CMK (cell line): ENCODE data around the gene PDPN.

ENCODE experiments used
- DNase-seq: peaks from one replicate; pipeline ENCODE4 v3.0.0-alpha.2; 2010; ENCODE audit warnings: low read depth

Gene PDPN

GRCh38 chr1:13617773-13618172 lies 34.1 kb downstream of the PDPN start:
- no peak for DNase-seq

DNA sequence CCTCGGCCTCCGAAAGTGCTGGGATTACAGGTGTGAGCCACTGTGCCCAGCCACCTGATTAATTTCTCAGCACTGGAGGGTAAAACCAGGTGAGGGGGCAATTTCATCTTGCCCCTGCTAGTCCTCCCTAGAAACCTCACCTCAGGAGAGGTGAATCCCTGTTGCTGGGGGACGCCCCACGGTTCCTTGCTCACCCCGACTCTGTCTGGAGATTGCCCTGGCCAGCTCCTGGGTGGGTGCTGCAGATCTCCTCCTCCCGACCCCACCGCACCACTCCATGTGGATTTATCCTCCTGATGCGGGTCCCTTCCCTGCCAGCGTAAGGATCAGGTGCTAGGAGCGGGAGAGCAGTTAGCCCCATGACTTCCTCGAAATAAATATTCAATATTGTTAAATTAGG lies 34.9 kb downstream of the PDPN start:
- DNase-seq = no peak

- no peak for DNase-seq
These were observed 36.3 kb downstream of the PDPN start for GRCh38 chr1:13619909-13620308.

- DNase-seq = no peak
These were observed 37.2 kb downstream of the PDPN start for GRCh38 chr1:13620825-13621224.

DNA sequence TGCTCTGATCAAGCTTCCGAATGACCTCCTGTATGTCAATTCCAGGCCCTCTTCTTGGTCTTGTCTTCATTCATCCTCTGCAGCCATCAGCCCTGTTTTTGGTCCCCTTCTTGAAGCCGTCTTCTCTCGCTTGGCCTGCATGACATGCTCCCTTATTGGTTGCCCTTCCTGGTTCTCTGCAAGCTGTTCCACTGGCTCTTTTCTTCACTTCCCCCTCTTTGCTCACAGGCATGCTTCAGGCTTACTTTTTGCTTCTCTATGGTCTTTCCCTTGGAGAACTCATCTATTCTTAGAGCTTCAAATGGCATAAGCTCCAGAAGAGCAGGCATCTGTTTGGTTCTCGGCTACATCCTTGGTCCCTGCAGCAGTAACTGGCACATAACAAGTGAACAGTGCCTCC lies 38.8 kb downstream of the PDPN start:
- DNase-seq = no peak

DNA sequence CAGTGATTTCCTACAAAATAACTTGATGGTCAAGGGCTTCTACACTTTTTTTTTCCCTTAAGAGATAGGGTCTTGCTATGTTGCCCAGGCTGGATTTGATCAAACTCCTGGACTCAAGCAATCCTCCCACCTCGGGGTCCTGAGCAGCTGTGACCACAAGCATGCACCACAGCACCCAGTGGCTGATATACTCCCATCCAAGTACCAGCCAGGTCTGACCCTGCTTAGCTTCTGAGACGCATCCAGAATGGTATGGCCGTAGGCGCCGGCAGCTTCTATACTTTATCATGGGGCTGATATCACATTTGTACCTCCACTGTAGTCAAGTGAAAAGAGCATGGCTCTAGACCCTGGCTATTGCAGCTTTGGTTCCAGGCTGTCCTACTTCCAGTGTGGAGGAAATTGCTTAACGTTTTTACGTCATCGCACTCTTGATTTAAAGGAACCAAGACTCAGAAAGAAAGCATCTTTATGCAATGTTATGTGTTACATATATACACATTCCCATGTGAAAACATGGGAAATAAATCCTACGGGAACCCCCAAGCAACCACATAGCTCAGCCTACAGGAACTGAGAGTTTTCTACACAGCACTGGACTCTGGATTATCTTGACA lies 39.5 kb downstream of the PDPN start:
- no peak for DNase-seq

- no peak for DNase-seq
These were observed 40.9 kb downstream of the PDPN start for GRCh38 chr1:13624526-13624925.

DNA sequence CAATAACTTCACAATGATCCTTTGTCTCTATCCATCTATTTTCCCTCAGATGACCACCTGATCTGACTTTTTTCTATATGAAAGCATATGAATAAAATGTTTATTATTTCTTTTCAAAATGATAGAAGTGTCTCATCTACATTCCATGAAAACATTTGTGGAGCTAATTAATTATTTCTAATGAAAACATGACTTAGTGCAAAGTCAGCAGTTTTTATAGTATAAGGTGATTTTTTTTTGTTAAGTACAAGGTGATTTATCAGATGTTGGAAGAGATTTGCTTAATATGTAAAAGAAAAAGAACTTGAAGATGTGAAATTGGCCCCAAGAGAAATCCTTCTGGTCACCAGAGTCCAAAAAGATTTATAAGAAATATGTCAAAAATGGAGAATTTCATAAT lies 43.5 kb downstream of the PDPN start:
- DNase-seq = no peak

DNA sequence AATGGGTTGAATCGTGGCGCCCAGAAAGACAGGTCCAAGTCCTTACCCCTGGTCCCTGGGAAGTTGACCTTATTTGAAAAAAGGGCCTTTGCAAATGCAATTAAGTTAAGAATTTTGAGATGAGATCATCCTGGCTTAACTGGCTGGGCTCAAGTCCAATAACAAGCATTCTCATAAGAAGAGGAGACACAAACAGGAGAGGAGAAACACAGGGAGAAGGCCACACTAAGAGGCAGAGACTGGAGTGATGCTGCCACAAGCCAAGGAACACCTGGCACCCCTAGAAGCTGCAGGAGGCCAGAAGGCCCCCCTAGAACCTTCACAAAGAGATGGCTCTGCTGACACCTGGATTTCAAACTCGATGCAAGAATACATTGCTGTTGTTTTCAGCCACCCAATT lies 44.6 kb downstream of the PDPN start:
- no peak for DNase-seq

DNA sequence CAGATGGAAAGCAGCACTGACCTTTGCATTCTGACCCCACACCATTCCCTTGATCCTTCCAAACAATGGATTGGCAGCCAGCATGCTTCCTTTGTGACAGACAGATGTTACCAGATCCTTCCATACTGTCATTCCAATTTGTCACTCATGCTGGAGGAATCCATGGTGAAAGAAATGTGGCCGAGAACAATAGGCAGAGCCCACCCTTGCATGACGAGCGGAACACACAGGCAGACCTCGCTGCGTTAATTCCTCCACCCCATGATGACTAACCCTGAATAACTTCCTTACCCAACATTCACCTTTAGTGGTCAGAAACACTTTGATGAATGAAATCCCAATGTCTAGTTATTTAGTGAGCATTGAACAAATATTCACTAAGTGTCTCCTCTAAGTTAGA lies 45.1 kb downstream of the PDPN start:
- no peak for DNase-seq

GRCh38 chr1:13642306-13643004 lies 58.8 kb downstream of the PDPN start:
- no peak for DNase-seq

GRCh38 chr1:13643017-13643416 lies 59.4 kb downstream of the PDPN start:
- DNase-seq = no peak

DNA sequence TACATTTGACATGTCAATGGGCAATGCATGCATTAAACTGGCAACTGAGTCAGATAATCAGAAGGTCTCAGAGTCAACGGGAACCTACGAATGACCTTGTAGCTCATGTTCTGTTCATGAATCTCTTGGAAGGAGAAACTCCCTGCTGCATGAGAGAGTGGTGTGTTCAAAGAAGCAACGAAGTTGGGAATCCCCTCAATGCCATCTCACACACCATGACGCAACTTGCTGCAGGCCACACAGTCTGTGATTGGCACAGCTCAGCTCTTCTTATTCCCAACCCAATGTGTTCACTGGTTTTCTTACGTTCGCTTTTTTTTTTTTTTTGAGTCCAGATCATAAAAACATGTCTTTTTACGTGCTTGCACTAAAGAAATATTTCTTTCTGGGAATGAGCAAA lies 62.9 kb downstream of the PDPN start:
- no peak for DNase-seq

GRCh38 chr1:13651279-13651678 lies 67.6 kb downstream of the PDPN start:
- DNase-seq = no peak

DNA sequence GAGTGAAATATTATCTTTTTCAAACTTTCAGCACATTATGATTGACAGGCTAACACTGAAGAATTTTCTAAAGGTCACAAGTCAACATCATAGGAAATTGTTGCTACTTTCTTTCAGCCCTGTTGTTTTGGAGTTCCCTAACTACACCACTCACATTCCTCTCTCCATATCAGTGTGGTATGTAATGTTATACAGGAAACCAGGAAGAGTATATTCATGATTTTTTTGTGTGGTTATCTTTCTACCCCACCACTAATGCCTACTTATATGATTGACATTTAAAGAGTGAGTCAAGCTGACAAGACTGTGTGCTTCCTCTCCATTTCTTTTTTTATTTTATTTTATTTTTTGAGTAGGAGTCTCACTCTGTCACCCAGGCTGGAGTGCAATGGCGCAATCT lies 68.6 kb downstream of the PDPN start:
- DNase-seq = no peak

DNA sequence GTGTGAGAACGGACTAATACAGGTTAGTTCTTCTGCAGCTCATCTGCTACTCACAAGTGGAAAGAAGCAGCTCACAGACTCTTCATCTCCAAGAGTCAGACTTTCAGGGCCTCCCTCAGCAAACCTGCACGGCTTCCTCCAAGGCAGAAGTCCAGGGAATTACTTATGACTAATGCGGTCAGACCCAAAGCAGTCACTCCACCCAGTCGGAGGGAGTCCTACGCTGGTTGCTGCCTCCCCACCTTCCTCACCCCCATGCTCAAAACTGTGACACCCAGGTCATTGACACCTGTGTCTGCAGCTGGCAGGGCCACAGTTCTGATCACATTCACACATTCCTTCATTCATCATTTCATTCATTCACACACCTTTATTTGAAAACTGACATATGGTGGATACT lies 77.9 kb downstream of the PDPN start:
- no peak for DNase-seq

DNA sequence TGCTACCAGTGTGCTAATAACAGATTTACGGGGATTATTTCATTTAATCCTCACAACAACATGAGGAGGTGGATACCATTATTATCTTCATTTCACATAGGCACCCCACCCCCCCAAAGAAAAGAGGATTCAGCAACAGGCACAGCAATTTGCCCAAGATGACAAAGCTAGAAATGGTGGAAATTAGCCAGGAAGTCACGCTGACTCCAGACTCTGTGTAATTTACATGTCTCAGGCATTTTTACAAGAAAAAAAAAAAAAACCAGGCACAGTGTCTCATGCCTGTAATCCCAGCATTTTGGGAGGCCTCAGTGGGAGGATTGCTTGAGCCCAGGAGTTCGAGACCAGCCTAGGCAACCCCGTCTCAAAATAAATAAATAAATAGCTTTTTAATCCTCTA lies 78.9 kb downstream of the PDPN start:
- no peak for DNase-seq

- no peak for DNase-seq
These were observed 80.3 kb downstream of the PDPN start for GRCh38 chr1:13663969-13664368.

DNA sequence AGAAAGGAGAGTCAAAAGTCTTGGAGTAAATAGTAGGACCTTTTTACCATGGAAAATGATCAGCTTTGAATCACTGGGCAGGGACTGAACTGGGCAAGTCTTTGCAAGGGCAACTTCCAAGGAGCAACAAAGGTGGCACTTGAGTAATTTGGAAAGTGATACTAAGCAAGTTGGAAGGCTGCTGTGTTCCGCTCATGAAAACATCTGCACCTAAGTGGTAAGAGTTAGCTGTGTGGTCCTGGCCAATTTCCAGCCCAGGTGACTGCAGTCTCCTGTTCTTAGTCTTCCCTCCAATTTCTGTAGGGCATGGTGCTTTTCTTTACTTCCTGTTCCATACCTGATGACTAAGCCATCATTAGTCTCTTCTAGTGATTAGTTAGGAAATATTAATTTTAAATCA lies 80.8 kb downstream of the PDPN start:
- DNase-seq = no peak

- DNase-seq = no peak
These were observed 82.7 kb downstream of the PDPN start for GRCh38 chr1:13666317-13666716.
